SK-N-MC (cell line): ENCODE measurements around the gene NALCN.

Source experiments
- EZH2 ChIP-seq: fragments of 200-600 bp; sonication (generic); IDR thresholded peaks from one replicate; pipeline ENCODE4 v1.6.1; 2017; ENCODE audit warnings: antibody characterized with exemption
- FOXP2 ChIP-seq: optimal IDR thresholded peaks from 2 replicates; pipeline ENCODE3; 2011; ENCODE audit warnings: mild to moderate bottlenecking, moderate library complexity; ENCODE audit not compliant: insufficient read depth; ENCODE audit errors: extremely low read length, control extremely low read depth
- POLR2AphosphoS5 ChIP-seq: IDR thresholded peaks from 2 replicates; pipeline ENCODE4 v1.6.1; 2012; ENCODE audit warnings: mild to moderate bottlenecking, low read depth, low read length, borderline replicate concordance

DNA sequence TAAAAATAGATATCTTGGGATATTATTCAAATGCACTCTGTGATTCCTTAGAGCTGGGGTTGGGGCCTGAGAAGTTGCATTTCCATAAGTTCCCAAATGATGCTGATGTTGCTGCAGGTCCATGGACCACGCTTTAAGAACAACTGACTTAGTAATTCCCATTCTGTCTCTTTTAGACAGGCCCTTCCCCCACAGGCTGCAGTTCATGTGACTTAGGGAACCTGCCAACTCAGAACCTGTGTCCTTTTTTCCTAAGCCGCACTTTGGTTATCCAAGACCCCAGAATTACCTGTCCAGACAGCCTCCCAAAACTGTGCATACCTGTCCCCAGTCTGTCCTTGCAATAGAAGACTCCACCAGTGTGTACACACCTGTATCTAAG lies 34.4 kb upstream of the NALCN start:
- TF ChIP-seq EZH2 (no peak), POLR2AphosphoS5 (no peak), FOXP2 (no peak)
